Activated CD4-positive, CD25-positive, alpha-beta regulatory T cell (primary cell): ENCODE measurements around the gene STRIP2.
"Not testable (repeated sequence)": the region's sequence is repeated elsewhere in the genome, so short reads cannot be mapped to it uniquely, and the experiment has no call there.

ENCODE experiments used
- DNase-seq, 4 experiments: peaks; one replicate each; lab custom pipeline; 2025; lab: John Stamatoyannopoulos, UW

The STRIP2 gene

GRCh38 chr7:129453510-129454248 lies 19.4 kb downstream of the STRIP2 start:
- no peak for DNase-seq

- DNase-seq: no peak
Observed at GRCh38 chr7:129454249-129454551, 20.0 kb downstream of the STRIP2 start.

GRCh38 chr7:129456421-129456820 lies 22.2 kb downstream of the STRIP2 start:
- no peak for DNase-seq

GRCh38 chr7:129457101-129457500 lies 22.9 kb downstream of the STRIP2 start:
- DNase-seq: no peak

GRCh38 chr7:129458171-129458570 lies 23.9 kb downstream of the STRIP2 start:
- DNase-seq: no peak

- DNase-seq: no peak
Observed at GRCh38 chr7:129461809-129462208, 27.6 kb downstream of the STRIP2 start.

GRCh38 chr7:129462420-129462819 lies 28.2 kb downstream of the STRIP2 start:
- no peak for DNase-seq

- no peak for DNase-seq
Observed at GRCh38 chr7:129464194-129464593, 30.0 kb downstream of the STRIP2 start.

GRCh38 chr7:129465080-129465479 lies 30.8 kb downstream of the STRIP2 start:
- no peak for DNase-seq

GRCh38 chr7:129466796-129467195 lies 32.6 kb downstream of the STRIP2 start:
- no peak for DNase-seq

- DNase-seq: no peak
Observed at GRCh38 chr7:129468087-129468486, 33.9 kb downstream of the STRIP2 start.

- DNase-seq: no peak
Observed at GRCh38 chr7:129468547-129468946, 34.3 kb downstream of the STRIP2 start.

GRCh38 chr7:129469930-129470329 lies 35.7 kb downstream of the STRIP2 start:
- DNase-seq: no peak

- DNase-seq: no peak
Observed at GRCh38 chr7:129470411-129470810, 36.2 kb downstream of the STRIP2 start.

GRCh38 chr7:129471402-129471827 lies 37.2 kb downstream of the STRIP2 start:
- no peak for DNase-seq

- DNase-seq: not testable (repeated sequence)
Observed at GRCh38 chr7:129475931-129476330, 41.7 kb downstream of the STRIP2 start.

- not testable (repeated sequence) for DNase-seq
Observed at GRCh38 chr7:129476398-129476797, 42.2 kb downstream of the STRIP2 start.

GRCh38 chr7:129479831-129480230 lies 45.6 kb downstream of the STRIP2 start:
- no peak for DNase-seq

- DNase-seq: no peak
Observed at GRCh38 chr7:129480674-129481363, 46.6 kb downstream of the STRIP2 start.

GRCh38 chr7:129481376-129481775 lies 47.1 kb downstream of the STRIP2 start:
- not testable (repeated sequence) for DNase-seq

- DNase-seq: no peak
Observed at GRCh38 chr7:129482781-129483180, 48.5 kb downstream of the STRIP2 start.

GRCh38 chr7:129489491-129489890 lies 55.3 kb downstream of the STRIP2 start:
- DNase-seq: no peak

- no peak for DNase-seq
Observed at GRCh38 chr7:129492391-129492790, 58.2 kb downstream of the STRIP2 start.

GRCh38 chr7:129493555-129493954 lies 59.3 kb downstream of the STRIP2 start:
- DNase-seq: no peak
